Glutamatergic neuron (in vitro differentiated cells): ENCODE data around the gene PHACTR3. TPM values are rescaled to one million over a fixed set of nuclear protein-coding genes. Genes with fewer than 3 reads are reported as not detected.

Source experiments
- DNase-seq: peaks from one replicate; pipeline ENCODE4 v3.0.0; 2022
- H3K27ac Mint-ChIP-seq: one replicate; pipeline ENCODE4 v1.8.0; 2020; ENCODE audit warnings: mild to moderate bottlenecking, mixed read lengths, inconsistent platforms; ENCODE audit not compliant: unreplicated experiment
- H3K27me3 Mint-ChIP-seq: one replicate; pipeline ENCODE4 v1.8.0; 2020; ENCODE audit warnings: mild to moderate bottlenecking, moderate library complexity, mixed read lengths, inconsistent platforms; ENCODE audit not compliant: unreplicated experiment
- H3K36me3 Mint-ChIP-seq: one replicate; pipeline ENCODE4 v1.8.0; 2020; ENCODE audit warnings: mild to moderate bottlenecking, mixed read lengths, inconsistent platforms; ENCODE audit not compliant: unreplicated experiment
- H3K4me1 Mint-ChIP-seq: one replicate; pipeline ENCODE4 v1.8.0; 2020; ENCODE audit warnings: mild to moderate bottlenecking, low read depth, mixed read lengths, inconsistent platforms; ENCODE audit not compliant: unreplicated experiment
- H3K4me3 Mint-ChIP-seq: one replicate; pipeline ENCODE4 v1.8.0; 2020; ENCODE audit warnings: mild to moderate bottlenecking, mixed read lengths, inconsistent platforms; ENCODE audit not compliant: unreplicated experiment
- H3K9me3 Mint-ChIP-seq: one replicate; pipeline ENCODE4 v1.8.0; 2020; ENCODE audit warnings: mild to moderate bottlenecking, moderate library complexity, mixed read lengths, inconsistent platforms; ENCODE audit not compliant: unreplicated experiment
- total RNA-seq: library from RNA; stranded (reverse); fragmentation: NEBNext Ultra II Directional; extraction: Animal tissue kit (Norgen Biotek cat#: 25700); gene quantifications from one replicate; pipeline ENCODE4 v1.2.1, GENCODE V29; 2021; ENCODE audit not compliant: unreplicated experiment
- TF ChIP-seq, protein P1 (sequence below): fragments of 200-600 bp; sonication (generic); IDR thresholded peaks from one replicate; pipeline ENCODE4 v1.5.0; 2021; ENCODE audit not compliant: partially characterized antibody, unreplicated experiment

Gene PHACTR3
- total RNA-seq, 1 donor from 2014 or later = 37.0 TPM

DNA sequence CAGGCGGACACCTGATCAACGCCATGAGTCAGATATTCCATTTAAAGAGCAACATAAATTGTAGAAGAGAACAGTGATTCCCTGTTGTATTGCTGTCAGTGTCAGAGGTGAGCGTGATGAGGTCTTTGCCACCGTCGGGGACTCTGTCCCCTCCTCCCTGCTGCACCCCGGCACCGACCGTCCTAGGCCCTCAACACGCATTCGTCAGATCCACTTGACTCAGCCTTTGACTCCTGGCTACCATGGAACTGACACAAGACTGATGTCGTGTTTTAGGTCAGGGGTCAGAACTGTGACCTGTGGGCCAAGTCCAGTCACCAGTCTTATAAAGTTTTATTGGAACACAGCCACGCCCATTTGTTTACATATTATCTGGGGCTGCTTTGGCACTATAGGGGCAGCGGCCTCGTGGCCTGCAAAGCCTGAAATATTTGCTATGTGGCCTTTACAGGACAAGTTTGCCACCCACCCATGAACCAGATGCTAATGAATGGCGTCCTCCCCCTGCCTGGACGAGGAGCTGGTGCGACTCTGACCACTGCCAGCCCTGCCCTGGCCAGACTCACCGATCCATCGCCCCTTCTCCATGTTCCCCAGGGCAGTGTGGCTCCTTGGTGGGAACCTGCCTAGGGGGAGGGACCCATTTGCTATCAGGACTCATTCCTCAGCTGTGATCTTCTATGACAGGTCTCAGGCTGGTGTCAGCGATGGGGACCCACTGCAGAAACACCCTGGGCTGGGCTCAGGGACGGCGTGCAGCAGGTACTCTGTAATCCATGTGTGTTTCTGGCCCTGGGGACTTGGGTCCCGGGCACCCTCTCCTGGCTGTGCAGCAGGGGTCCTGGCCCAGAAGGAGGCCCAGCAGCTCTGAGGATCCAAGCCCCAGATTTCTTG lies 37.5 kb upstream of the PHACTR3 start:
- Mint-ChIP-seq H3K36me3 (no peaks in the 10 kb centered on the region), H3K4me1 (peaks cover under 1% of the 10 kb centered on the region), H3K27ac (no peak overlapping the region), H3K27me3 (peaks cover 12% of the 10 kb centered on the region), H3K4me3 (no peak overlapping the region), H3K9me3 (peaks cover 2% of the 10 kb centered on the region)
- DNase-seq = no peak
- TF ChIP-seq, protein P1, sequence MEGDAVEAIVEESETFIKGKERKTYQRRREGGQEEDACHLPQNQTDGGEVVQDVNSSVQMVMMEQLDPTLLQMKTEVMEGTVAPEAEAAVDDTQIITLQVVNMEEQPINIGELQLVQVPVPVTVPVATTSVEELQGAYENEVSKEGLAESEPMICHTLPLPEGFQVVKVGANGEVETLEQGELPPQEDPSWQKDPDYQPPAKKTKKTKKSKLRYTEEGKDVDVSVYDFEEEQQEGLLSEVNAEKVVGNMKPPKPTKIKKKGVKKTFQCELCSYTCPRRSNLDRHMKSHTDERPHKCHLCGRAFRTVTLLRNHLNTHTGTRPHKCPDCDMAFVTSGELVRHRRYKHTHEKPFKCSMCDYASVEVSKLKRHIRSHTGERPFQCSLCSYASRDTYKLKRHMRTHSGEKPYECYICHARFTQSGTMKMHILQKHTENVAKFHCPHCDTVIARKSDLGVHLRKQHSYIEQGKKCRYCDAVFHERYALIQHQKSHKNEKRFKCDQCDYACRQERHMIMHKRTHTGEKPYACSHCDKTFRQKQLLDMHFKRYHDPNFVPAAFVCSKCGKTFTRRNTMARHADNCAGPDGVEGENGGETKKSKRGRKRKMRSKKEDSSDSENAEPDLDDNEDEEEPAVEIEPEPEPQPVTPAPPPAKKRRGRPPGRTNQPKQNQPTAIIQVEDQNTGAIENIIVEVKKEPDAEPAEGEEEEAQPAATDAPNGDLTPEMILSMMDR = no peak

DNA sequence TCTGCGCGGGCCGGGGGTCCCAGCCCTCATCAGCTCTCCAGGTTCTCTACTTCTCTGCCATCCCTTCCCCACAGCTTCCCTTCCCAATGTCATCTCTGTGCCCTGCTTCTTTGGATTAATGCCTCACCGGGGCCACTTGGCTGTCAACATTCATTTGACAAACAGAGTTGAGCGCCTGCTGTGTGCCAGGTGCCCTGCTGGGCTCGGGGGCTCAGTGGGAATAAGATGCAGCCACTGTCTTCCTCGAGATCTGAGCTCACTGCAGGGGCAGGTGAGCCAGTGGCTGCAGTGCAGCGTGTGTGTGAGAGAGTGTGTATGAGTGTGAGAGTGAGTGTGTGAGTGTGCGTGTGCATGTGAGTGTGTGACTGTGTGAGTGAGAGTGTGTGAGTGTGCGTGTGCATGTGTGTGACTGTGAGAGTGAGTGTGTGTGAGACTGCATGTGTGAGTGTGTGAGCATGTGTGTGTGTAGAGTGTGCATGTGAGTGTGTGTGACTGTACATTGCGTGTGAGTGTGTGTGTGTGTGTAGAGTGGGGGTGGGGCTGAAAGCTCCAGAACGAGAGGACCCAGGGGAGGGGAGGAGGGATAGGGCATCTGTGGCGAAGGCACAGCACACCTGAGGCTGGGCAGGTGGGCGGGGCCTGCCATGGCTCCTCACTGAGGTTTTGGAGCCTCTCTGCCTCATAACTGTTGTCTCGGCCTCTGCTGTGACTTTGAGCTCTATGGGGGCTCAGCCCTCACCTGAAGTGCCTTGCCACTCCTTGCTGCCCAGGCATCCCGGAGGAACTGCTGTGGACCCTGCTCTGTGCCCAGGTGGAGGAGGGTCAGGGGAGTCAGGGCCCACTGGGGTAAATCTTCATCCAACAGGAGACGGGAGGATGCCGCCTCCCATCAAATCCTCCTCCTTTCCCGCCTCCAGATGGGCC lies 36.5 kb upstream of the PHACTR3 start:
- Mint-ChIP-seq H3K27ac (no peak overlapping the region), H3K36me3 (no peaks in the 10 kb centered on the region), H3K9me3 (peaks cover 2% of the 10 kb centered on the region), H3K4me3 (no peak overlapping the region), H3K27me3 (peaks cover 11% of the 10 kb centered on the region), H3K4me1 (peaks cover 4% of the 10 kb centered on the region)
- TF ChIP-seq, protein P1 = no peak
- no peak for DNase-seq

DNA sequence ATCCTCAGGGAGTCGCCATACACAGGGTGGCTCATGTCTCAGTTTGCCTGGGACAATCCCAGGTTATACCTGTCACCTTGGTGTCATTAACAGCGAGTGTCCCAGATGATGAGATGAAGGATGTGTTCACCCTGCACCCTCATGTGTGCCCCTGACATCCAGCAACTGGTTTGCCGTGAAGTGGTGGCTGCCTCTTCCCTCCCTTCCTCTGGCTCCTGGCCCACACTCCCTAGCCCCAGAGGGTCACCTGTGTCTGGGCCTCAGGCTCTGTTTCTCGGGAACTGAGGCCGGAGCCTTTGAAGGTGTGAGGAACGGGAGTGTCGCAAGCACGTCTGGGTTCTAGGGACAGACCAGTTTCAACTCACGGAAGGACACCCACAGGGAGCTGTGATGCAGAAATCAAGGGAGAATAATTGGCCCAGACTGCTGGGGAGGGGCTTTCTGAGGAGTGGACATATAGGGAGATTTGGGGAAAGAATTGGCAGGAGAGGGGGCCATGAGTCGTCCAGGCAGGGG lies 35.8 kb upstream of the PHACTR3 start:
- Mint-ChIP-seq H3K27ac (no peak overlapping the region), H3K4me1 (peaks cover 4% of the 10 kb centered on the region), H3K9me3 (peaks cover 2% of the 10 kb centered on the region), H3K27me3 (peaks cover 11% of the 10 kb centered on the region), H3K4me3 (no peak overlapping the region), H3K36me3 (no peaks in the 10 kb centered on the region)
- DNase-seq = no peak
- TF ChIP-seq, protein P1 = no peak

DNA sequence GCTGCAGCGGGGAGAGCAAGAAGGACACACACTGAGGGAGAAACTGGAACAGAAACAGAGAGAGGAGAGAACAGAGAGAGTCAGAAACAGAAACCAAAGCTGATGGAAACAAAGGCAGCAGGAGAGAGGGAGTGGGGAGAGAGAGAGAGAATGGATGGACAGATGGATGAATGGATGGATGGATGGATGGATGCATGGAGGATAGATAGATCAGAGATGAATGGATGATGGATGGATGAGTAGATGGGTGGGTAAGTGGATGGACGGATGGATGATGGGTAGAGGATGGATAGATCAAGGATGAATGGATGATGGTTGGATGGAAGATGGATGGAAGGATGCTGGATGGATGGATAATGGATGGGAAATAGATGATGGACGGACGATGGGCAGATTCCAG lies 35.0 kb upstream of the PHACTR3 start:
- Mint-ChIP-seq H3K27ac (no peak overlapping the region), H3K36me3 (no peaks in the 10 kb centered on the region), H3K4me3 (no peak overlapping the region), H3K9me3 (peaks cover 2% of the 10 kb centered on the region), H3K27me3 (peaks cover 11% of the 10 kb centered on the region), H3K4me1 (peaks cover 4% of the 10 kb centered on the region)
- no peak for DNase-seq
- TF ChIP-seq, protein P1 = no peak
